ENCODE results near the gene RBBP4. TPM values are rescaled to one million over a fixed set of nuclear protein-coding genes. Genes with fewer than 3 reads are reported as not detected.

The RBBP4 gene
- total RNA-seq, 4 donors from 2014 or later, result 40.4 to 117 (median 67.7) TPM

- Histone ChIP-seq H3K9me3 (no peaks in the 10 kb centered on the region), H3K4me1 (peaks cover 3 to 19% (median 10%) of the 10 kb centered on the region in 4 donors), H3K4me3 (no peak overlapping the region), H3K36me3 (no peaks in the 10 kb centered on the region), H3K27ac (no peak overlapping the region), H3K27me3 (no peaks in the 10 kb centered on the region)
- intact Hi-C loops (cut with DNase I; ENCODE audit: low total_unique reads), result no loop called here
- WGBS, 2 donors (ENCODE audit: low coverage in 1 of 2), result 80 to 86% methylated on average over 1 of the region's 1 CpG
- no peak for DNase-seq
- TF ChIP-seq, protein P1, sequence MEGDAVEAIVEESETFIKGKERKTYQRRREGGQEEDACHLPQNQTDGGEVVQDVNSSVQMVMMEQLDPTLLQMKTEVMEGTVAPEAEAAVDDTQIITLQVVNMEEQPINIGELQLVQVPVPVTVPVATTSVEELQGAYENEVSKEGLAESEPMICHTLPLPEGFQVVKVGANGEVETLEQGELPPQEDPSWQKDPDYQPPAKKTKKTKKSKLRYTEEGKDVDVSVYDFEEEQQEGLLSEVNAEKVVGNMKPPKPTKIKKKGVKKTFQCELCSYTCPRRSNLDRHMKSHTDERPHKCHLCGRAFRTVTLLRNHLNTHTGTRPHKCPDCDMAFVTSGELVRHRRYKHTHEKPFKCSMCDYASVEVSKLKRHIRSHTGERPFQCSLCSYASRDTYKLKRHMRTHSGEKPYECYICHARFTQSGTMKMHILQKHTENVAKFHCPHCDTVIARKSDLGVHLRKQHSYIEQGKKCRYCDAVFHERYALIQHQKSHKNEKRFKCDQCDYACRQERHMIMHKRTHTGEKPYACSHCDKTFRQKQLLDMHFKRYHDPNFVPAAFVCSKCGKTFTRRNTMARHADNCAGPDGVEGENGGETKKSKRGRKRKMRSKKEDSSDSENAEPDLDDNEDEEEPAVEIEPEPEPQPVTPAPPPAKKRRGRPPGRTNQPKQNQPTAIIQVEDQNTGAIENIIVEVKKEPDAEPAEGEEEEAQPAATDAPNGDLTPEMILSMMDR (IDR thresholded peaks at IDR 0.05), result no peak
- in situ Hi-C loops (cut with MboI; ENCODE audit: low pct_ligation_motif_present in 1 of 4, low pct_unique_long_range_greater_than_20kb in 1 of 4, low sequenced_read_pairs in 3 of 4), result no loop called here
Measured at GRCh38 chr1:32727876-32728275, 76.9 kb downstream of the RBBP4 start.

DNA sequence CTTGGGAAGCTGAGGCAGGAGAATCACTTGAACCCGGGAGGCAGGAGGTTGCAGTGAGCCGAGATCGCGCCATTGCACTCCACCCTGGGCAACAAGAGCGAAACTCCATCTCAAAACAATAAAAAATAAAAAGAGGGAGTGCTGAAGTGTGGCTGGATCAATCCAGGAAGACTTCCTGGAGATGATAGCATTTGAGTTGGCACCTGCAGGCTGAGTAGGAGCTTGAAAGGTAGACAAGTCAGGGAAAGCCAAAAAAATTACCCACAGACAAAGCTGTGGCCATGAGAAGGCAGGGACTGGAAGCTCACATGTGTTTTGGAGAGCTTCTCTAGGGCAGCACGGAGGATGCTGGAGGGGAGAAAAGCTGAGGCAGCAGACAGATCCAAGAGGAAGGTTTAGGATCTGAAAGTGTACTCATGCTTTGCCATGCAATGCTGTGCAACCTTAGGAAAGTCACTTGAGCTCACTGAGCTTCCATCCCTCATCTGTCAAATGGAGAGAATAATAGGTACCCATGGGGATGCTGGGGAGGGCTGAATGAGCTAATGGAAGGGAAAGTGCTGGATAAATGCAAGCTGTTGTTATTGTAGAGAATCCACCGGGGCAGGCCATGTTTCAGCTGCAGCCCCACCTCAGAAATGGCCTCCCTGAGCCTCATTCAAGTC, 77.5 kb downstream of the RBBP4 start:
- intact Hi-C loops (cut with DNase I; ENCODE audit: low total_unique reads), result no loop called here
- Histone ChIP-seq H3K36me3 (no peaks in the 10 kb centered on the region), H3K9me3 (no peaks in the 10 kb centered on the region), H3K4me1 (peaks cover 3 to 19% (median 10%) of the 10 kb centered on the region in 4 donors), H3K27ac (no peak overlapping the region), H3K4me3 (no peak overlapping the region), H3K27me3 (no peaks in the 10 kb centered on the region)
- in situ Hi-C loops (cut with MboI; ENCODE audit: low pct_ligation_motif_present in 1 of 4, low pct_unique_long_range_greater_than_20kb in 1 of 4, low sequenced_read_pairs in 3 of 4), result no loop called here
- DNase-seq, result no peak
- no peak for TF ChIP-seq POLR2AphosphoS5 (IDR thresholded peaks at IDR 0.05)
- TF ChIP-seq EP300 (IDR thresholded peaks at IDR 0.05; ENCODE audit: low read depth), result no peak
- TF ChIP-seq, protein P1 (IDR thresholded peaks at IDR 0.05), result no peak
- no peak for TF ChIP-seq POLR2A (IDR thresholded peaks at IDR 0.05)
- WGBS, 2 donors (ENCODE audit: low coverage in 1 of 2), result 80 to 85% methylated on average over 3 to 7 of the region's 7 CpGs

- Histone ChIP-seq H3K4me1 (peaks cover 3 to 19% (median 10%) of the 10 kb centered on the region in 4 donors), H3K36me3 (no peaks in the 10 kb centered on the region), H3K27me3 (no peaks in the 10 kb centered on the region), H3K4me3 (no peak overlapping the region), H3K9me3 (no peaks in the 10 kb centered on the region), H3K27ac (no peak overlapping the region)
- no peak for TF ChIP-seq EP300 (IDR thresholded peaks at IDR 0.05; ENCODE audit: low read depth)
- TF ChIP-seq POLR2A (IDR thresholded peaks at IDR 0.05), result no peak
- TF ChIP-seq, protein P1 (IDR thresholded peaks at IDR 0.05), result no peak
- no peak for TF ChIP-seq POLR2AphosphoS5 (IDR thresholded peaks at IDR 0.05)
- in situ Hi-C loops (cut with MboI; ENCODE audit: low pct_ligation_motif_present in 1 of 4, low pct_unique_long_range_greater_than_20kb in 1 of 4, low sequenced_read_pairs in 3 of 4), result no loop called here
- DNase-seq, result no peak
- intact Hi-C loops (cut with DNase I; ENCODE audit: low total_unique reads), result no loop called here
- 81 to 93% methylated on average over 5 to 14 of the region's 14 CpGs for WGBS, 2 donors (ENCODE audit: low coverage in 1 of 2)
Measured at GRCh38 chr1:32729254-32730046, 78.4 kb downstream of the RBBP4 start.

- H3K27ac ChIP-seq, result no peak overlapping the region
- WGBS, 2 donors (ENCODE audit: low coverage in 1 of 2), result 70% methylated on average over 9 of the region's 9 CpGs; no CpG with 5 or more reads in 1 of the 2 donors
- H3K4me1 ChIP-seq, result peaks cover 0 to 23% (median 18%) of the 10 kb centered on the region in 4 donors
- TF ChIP-seq POLR2AphosphoS5 (IDR thresholded peaks at IDR 0.05) (no peak), EP300 (IDR thresholded peaks at IDR 0.05; ENCODE audit: low read depth) (no peak), POLR2A (IDR thresholded peaks at IDR 0.05) (no peak)
- TF ChIP-seq, protein P1 (IDR thresholded peaks at IDR 0.05), result no peak
- intact Hi-C loops (cut with DNase I; ENCODE audit: low total_unique reads) (no loop called here), in situ Hi-C loops (cut with MboI; ENCODE audit: low pct_ligation_motif_present in 1 of 4, low pct_unique_long_range_greater_than_20kb in 1 of 4, low sequenced_read_pairs in 3 of 4) (no loop called here)
- no peak overlapping the region for H3K4me3 ChIP-seq
- no peaks in the 10 kb centered on the region for H3K9me3 ChIP-seq
- DNase-seq, result no peak
- H3K36me3 ChIP-seq, result no peaks in the 10 kb centered on the region
- H3K27me3 ChIP-seq, result no peaks in the 10 kb centered on the region
Measured at GRCh38 chr1:32733582-32734321, 82.7 kb downstream of the RBBP4 start.

All from transverse colon (tissue), 4 donors.